ENCODE measurements around the gene OMD.

The OMD gene

GRCh38 chr9:92424340-92424739, at the start of gene OMD:
OMD (minus strand) TSS chr9:92424471; CDS start chr9:92417558, 6,913 bp downstream.
- no peak for DNase-seq (ENCODE audit: low read depth)

GRCh38 chr9:92468206-92468605, 43.9 kb upstream of the OMD start:
- no peak for DNase-seq (ENCODE audit: low read depth)

GRCh38 chr9:92467511-92467910, 43.2 kb upstream of the OMD start:
- DNase-seq (ENCODE audit: low read depth), result no peak

- DNase-seq (ENCODE audit: low read depth), result no peak
Measured at GRCh38 chr9:92467041-92467440, 42.8 kb upstream of the OMD start.

- DNase-seq (ENCODE audit: low read depth), result no peak
Measured at GRCh38 chr9:92463984-92464383, 39.7 kb upstream of the OMD start.

- no peak for DNase-seq (ENCODE audit: low read depth)
Measured at GRCh38 chr9:92463387-92463786, 39.1 kb upstream of the OMD start.

GRCh38 chr9:92457576-92457975, 33.3 kb upstream of the OMD start:
- no peak for DNase-seq (ENCODE audit: low read depth)

GRCh38 chr9:92455217-92455616, 30.9 kb upstream of the OMD start:
- DNase-seq (ENCODE audit: low read depth), result no peak

- DNase-seq (ENCODE audit: low read depth), result no peak
Measured at GRCh38 chr9:92446536-92446935, 22.3 kb upstream of the OMD start.

GRCh38 chr9:92444841-92445240, 20.6 kb upstream of the OMD start:
- no peak for DNase-seq (ENCODE audit: low read depth)

GRCh38 chr9:92440751-92441046, 16.4 kb upstream of the OMD start:
- DNase-seq (ENCODE audit: low read depth), result no peak

GRCh38 chr9:92439921-92440750, 15.9 kb upstream of the OMD start:
- no peak for DNase-seq (ENCODE audit: low read depth)

- no peak for DNase-seq (ENCODE audit: low read depth)
Measured at GRCh38 chr9:92438900-92439526, 14.7 kb upstream of the OMD start.

- DNase-seq (ENCODE audit: low read depth), result no peak
Measured at GRCh38 chr9:92435263-92435662, 11.0 kb upstream of the OMD start.

GRCh38 chr9:92432972-92433548, 8.8 kb upstream of the OMD start:
- DNase-seq (ENCODE audit: low read depth), result no peak

GRCh38 chr9:92432350-92432749, 8.1 kb upstream of the OMD start:
- no peak for DNase-seq (ENCODE audit: low read depth)

- no peak for DNase-seq (ENCODE audit: low read depth)
Measured at GRCh38 chr9:92429836-92430235, 5.6 kb upstream of the OMD start.

- no peak for DNase-seq (ENCODE audit: low read depth)
Measured at GRCh38 chr9:92426501-92427145, 2.4 kb upstream of the OMD start.

GRCh38 chr9:92425474-92425873, 1.2 kb upstream of the OMD start:
- DNase-seq (ENCODE audit: low read depth), result no peak

GRCh38 chr9:92423612-92424011, 659 bp downstream of the OMD start:
- DNase-seq (ENCODE audit: low read depth), result no peak

GRCh38 chr9:92422611-92423338, 1.5 kb downstream of the OMD start:
- DNase-seq (ENCODE audit: low read depth), result no peak

- no peak for DNase-seq (ENCODE audit: low read depth)
Measured at GRCh38 chr9:92414566-92414965, 9.7 kb downstream of the OMD start.

Data from activated gamma-delta T cell treated with anti-CD3 and anti-CD28 coated beads, Interleukin-2, amount 50 U/mL, for 16 hours (primary cell).